CD4-positive, alpha-beta T cell treated with Interleukin-17A for 4 hours (primary cell): Measurements from ENCODE around the gene IL1RL2.

Experiments used
- DNase-seq: peaks from one replicate; pipeline ENCODE4 v3.0.0-alpha.2; 2020; ENCODE audit warnings: mixed read lengths

The IL1RL2 gene

DNA sequence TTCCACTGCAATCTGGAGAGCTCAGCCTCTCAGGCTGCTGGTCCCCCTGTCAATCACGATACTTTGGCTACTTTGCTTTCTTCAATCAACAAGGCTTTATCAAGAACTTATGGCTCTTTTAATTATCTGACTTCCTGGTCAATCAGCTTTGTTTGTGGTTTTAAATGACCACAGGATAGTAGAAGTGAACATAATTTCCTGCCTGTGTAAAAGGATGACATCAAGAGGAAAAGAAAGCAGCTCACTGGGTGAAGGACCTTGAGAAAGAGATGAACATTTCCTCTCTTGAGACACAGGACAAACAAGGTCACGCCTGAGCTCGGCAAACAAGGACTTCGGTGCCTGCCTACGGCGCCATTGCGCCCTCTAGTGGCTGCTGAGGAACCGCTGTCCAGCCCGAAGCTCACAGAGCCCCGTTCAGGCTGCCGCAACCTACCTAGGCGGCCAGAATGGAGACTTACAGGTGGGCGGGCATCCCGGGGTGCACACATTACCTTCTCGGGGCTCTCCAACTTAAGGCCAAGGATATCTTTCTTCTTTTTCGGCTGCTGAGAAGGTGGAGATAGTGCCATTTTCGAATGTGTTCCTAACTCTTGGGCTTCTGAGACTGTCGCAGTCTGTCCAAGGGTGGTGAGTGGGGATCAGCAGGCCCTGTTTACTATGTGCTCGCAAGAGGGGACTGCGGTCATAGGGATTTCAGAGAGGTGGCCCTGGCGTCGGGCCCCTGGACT, 54.0 kb downstream of the IL1RL2 start:
- peak; percentile 92 for DNase-seq

DNA sequence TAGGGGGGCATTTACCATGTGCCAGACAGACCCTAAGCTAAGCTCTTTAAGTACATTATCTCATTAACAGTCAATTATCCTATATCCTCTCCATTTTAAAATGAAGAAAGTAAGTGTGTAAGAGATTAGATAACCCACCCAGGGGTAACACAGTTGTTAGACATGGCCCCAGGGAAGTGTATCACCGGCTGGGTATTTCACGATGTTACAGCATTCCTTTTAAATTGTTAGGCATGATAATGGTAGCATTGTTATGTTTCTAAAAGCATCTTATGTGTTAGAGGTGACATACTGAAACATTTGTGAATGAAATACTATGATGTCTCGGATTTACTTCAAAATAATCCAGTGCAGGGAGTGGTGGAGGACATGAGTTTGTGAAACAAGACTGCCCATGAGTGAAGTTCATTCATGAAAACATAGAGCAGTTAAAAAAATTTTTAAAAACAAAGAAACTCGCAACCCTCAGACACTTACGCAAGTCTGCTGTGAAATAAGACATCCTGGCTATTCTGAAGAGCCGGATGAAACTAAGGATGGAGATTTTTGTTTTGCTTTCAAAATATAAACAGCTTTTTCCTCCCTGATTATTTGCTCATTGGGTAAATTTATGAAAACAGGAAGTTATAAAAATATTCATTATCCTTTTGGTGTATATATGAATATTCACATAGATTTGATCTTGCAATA, 54.9 kb downstream of the IL1RL2 start:
- DNase-seq: no peak

DNA sequence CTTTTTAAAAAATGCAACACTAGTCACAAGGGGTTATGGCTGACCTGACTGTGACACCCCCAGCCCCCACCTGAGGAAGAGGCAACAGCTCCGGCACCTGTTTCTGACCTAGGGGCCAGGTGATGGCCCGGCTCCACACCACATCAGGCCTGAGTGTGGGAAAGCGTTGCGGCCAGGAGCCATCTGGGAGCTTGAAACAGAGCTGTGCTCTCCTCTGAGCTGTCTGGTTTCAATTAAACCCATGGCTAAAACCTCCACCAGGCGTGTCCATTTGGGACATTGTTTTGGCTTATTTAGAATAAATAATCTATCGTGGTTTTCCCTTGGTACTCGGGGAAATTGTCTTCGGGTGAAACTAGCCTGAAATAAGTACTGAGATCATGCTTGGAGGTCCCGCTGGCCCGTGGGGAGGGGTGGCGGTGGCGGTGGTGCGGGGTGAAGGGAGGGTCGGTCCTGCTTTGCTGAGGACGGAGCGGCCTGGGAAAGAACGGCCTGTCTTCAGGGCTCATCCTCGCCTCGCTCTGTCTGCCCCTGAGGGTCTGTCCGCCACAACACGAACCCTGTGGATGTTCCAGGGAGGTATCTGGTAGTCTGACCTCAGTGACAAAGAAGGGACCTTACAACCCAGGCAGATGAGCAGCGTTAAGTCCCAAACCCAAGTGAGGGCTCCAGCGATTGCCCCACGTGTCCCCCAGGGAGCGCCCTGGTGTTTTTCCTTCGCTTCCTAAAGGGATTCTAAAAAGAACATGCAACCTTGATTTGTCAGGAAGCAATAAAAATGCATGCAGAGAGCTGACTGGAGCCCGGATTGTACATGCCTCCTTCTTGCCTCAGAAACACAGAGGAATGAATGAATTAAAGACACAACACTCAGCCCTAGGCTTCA, 58.7 kb downstream of the IL1RL2 start:
- DNase-seq: no peak

DNA sequence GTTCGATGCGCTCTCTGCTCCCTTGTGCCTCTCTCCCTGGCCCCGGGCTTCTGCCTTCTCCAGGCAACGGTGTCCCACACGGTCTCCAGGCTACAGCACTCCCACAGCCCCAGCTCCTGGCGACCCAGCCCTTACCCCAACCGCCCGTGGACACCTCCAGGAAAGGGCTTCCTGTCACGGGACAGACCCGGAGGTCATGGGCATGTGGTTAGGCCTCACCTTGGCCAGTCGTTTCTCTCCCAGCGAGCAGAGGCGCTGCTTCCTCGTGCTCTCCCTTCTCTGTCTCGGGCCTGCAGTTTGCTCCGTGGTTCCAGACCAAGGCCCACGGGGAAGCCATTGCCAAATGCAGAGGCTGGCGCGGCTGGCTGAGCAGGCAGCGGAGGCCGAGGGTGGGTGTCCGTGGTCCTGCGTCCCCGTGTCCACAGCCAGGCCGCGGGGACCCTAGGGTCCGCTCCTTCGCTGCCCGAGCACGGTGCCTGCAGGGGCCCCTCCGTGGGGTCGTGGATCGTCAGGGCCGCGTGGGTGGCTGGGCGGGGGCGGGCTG, 63.5 kb downstream of the IL1RL2 start:
- DNase-seq: no peak

DNA sequence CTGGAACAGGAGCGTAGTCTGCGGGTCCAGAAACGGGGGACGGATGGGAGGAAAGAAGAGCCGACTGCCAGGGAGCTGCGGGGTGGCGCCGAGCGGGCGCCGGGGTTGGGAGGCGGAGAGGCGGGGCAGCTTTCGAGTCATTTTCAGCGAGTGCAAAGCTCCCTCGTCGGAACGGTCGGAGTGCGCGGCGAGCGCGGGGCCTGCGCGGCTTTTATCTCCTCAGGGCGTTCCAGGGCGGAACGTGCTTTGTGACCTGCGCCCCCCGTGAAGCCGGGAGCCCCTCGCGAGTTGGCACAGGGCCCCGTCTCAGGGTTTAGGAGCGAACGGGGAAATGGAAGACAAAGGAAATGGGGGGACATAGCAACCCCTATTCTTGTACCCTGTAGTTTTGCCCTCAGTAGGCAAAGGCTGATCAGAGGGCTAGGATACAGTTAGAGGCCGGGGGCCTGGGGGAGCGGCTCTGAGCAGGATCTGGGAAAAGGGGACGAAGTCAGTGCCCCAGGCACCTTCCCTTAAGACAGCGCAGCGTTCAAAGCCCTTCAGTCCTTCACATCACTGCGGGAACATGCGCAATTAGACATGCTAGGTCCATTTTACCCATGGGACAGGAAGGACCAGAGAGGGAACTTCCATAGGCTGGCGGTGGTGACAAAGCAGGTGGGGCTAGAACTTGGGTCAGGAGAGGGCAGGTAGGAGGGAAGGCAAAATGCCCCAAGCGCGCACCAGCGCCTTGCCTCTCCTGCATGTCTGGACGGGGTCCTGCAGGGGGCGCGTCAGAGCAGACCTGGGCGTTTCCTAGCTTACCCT, 64.4 kb downstream of the IL1RL2 start:
- peak; percentile 83 for DNase-seq

DNA sequence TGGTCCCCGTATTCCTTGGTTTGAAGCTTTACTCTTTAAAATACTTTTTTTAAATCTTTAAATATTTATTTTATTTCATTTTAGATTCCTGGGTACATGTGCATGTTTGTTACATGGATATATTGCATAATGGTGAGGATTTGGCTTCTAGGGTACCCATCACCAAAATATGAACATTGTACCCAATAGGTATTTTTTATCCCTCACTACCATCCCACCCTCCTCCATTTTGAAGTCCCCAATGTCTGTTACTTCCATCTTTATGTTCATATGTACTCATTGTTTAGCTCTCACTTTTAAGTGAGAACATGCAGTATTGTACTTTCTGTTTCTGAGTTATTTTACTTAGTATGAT, 65.0 kb downstream of the IL1RL2 start:
- DNase-seq: no peak

DNA sequence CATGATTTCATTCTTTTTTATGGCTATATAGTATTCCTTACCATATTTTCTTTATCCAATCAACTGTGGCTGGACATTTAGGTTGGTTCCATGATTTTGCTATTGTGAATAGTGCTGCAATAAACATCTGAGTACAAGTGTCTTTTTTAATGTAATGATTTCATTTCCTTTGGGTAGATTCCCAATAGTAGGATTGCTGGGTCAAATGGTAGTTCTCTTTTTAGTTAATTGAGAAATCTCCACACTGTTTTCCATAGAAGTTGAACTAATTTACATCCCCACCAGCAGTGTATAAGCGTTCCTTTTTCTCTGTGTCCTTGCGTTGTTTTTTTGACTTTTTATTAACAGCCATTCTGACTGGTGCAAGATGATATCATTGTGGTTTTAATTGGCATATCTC, 65.4 kb downstream of the IL1RL2 start:
- DNase-seq: no peak

DNA sequence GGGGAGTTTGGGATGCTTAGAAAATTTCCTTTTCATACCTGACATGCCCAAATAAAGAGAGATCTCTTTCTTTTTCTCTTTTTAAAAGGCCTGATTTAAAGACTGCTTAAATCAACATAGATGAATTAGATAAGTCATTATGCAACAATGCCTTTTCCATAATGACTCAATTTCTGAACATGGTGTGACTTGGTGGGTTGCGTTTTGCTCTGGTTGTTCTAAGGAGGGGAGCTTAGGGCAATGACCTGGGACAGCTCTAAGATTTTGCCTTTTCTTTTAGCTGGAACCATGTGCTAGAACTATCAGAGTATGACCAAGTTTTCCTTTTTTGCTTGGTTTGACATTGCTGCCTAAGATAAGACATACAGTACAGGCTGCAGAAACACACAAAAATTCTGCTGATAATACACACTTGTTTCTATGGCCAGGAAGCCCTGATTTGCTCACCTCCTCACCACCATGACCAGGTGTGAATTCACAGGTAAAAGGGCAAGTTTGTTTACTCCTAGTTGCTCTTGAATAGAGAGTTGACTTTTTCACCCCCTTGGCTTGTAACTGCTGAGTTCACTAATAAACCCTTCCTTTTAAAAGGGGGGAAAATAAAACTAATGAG, 66.4 kb downstream of the IL1RL2 start:
- no peak for DNase-seq

DNA sequence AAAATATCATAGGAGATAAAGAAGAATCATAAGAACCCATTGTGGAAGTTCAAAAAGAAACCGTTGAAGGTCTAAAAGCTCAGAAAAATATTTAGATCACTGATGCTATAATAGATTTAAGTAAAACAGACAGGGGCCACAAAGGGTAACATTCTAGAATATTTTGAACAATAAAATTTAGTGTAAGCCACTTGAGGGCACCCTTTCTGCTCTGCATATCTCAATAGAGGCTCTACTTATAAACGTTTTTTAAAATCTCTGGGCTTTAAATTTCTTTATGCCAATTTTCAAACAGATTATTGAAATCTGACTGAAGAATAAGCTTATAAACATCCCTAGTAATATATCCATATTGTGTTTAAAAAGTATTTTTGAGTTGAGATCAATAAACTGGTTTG, 66.9 kb downstream of the IL1RL2 start:
- DNase-seq: no peak

DNA sequence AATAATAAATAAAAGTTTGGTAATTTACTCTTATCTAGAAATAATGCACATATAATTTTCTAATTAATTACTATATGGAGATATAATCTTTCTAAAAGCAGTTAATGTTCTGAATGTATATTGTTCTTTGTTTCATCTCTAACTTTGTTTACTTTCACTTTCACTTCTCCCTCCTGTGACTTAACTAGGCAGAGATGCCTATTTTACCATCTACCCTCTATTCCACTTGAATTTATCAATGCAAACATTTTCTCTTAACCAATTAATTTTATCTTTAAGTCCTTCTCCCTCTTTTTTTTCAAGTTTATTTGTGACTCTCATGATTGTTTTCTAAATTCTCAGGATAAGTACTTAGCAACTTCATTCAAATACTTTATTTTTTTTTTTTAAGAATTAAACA, 69.5 kb downstream of the IL1RL2 start:
- DNase-seq: no peak

DNA sequence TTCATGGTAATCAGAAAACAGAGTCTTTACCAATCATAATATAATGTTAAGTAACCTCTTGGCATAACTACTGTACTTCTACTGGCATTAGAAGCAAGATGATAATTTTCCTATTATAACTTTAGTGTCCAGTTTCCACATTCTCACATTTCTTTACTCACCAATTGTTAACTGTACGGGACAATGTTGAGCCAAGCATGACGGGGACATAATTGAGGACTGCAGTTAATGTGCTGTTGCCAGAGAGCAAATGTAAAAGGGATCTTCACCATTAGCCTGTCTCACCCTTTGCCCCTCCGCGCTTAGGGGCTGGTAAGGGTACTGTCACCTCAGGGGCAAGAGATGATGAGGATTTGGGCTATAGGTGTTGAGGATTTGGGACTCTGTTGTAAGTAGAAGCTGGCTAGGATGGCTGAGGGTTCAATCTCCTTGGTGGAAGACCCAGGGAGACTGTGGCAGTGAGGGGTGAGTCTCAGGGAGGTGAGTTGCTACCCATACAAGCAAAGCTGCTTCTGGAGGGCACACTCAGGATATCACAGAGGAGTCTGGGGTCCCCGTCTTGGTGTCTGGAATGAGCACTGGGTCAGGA, 70.1 kb downstream of the IL1RL2 start:
- DNase-seq: no peak

DNA sequence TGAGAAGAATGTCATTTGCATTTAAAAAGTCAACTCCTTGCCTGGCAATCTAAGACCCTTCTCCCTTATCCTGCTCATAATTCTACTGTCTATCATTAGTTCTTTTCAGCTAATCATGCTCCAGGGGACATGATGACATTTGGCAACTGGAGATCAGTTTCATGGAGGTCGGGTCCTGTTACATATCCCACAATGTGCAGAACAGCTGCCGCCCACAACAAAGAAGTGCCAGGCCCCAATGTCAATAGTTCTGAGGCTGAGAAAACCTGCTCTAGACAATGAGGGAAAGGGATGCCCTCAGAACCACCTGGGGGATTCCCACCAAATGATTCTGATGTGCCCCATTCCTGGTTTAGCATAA, 71.2 kb downstream of the IL1RL2 start:
- no peak for DNase-seq

DNA sequence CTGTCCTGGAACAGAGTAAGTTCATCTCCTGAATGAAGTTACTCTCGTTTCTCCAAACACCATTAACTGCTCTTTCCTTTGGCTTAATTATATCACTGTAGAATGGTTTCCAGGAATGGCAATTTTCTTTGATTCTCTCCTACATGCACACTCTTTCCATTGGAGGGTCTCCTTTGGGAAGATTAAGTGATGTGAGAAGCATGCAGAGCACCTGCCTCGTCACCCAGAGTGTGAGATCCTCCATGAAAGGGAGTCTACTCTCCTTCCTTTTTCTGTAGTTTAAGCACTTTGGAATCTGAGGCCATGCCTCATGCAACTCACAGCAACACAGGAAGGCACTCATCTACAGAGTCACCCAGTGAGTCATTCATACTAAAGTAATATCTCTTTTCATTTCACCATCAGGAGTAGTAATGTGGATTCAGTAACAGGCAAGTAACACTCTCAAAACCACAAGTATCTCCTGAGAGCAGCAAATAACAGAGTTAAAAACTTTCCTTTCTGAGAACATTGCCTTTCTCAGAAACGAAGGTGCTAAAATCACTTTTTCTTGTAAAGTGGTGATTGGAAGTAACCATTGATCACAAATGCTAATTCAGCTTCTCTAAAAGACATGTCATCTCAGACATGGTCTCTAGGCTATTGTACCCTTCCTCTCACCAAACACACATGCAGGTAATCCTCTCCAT, 71.7 kb downstream of the IL1RL2 start:
- peak; percentile 24 for DNase-seq

DNA sequence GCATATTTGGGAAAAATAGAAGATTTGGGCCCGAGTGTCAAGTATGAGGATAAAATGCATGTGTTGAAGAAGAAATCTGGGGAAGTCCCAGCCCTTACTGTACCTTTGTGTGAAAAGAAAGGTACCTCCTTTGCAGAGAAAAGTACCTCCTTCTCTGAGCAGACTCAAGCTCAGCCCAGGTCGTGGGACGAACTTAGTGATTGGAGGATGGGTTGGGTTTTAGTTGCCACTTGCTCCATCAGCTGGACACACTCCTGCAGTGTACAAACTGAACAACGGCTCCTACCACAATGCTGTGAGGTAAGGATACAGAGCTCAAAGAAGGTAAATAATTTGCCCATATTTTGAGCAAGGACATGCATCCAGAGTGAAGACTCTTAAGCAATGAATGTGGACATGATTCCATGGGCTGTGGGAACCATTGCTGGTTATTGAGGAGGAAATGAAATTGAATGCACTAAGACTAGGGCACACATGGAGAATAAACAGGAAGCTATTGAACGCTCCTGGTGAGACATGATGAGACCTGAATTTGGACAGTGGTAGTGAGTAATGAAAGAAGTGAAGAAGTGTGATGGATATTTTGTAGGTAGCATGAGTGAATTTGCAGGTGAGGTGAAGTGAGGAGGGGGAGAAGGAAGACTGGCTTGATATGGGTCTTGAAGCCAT, 74.8 kb downstream of the IL1RL2 start:
- no peak for DNase-seq

DNA sequence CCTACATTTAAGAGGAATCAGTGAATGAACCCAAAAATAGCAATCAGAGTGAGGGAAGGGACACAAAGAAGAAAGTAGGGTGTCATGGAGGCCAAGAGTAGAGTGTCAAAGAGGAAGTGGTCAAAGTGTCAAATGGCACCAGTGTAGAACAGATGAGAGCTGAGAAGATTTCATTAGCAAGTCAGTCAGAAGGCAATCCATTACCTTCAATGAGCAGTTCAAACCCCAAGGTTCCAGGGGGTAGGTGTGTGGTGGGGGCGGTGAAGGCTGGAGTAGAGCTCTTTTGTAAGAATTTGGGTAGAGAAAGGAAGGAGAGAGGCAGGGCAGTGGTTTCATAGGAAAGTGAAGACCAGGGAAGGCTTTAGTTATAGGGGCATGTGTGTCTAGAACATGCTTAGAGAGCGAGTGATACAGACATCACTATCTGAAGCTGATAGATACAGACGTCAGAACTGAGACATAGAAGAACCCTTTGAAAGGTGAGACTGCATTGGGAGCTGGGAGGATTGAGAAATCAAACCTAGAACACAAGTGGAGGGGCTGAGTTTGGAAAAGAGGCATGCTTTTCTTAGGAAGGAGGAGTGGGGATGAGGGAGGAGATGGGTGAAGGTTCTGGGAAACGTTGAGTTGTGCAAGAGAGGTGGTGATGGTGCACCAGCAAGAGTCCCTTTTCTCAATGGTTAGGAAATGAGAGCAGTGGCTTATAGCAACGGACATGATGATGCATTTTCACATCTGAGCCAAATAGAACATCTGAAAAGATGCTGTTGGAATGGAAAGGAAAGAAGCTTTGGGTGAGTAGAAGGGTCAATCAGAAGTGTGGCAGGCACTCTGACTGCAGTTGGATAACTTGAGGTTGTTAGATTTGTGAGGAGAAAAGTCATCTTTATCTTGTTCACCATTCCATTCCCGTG, 75.7 kb downstream of the IL1RL2 start:
- no peak for DNase-seq

DNA sequence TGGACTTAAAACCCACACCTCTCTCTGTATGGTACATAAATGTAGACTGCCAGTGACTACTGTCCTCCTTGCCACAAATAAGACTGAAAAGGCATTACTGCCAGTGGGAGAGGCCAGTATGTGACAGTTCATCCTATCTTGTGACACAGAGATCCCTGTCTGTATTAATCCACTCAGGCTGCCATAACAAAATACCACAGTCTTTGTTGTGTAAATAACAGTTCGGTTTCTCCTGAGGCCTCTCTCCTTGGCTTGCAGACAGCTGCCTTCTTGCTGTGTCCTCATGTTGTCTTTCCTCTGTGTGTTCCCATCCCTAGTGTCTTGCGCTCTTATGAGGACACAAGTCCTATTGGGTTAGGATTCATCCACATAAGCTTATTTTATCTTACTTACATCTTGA, 78.1 kb downstream of the IL1RL2 start:
- no peak for DNase-seq

DNA sequence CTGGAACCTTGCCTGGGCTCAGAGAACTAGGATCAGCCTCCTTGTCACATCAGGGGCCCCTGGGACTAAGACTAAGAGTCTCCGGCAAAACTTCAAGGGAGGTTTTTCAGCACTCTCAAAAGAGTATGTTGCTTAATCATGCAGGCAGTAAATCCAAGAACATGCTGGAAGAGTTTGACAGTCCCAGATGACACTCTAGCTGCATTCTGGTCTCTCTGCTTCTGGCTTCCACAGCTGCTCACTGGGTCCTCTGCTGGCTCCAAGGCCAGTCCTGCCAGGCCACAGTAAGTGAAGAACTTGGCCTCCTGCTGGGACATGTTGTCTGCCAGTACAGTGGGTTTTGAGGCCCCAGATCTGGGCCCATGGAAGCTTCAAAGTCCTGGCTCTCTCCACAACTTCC, 79.4 kb downstream of the IL1RL2 start:
- no peak for DNase-seq

DNA sequence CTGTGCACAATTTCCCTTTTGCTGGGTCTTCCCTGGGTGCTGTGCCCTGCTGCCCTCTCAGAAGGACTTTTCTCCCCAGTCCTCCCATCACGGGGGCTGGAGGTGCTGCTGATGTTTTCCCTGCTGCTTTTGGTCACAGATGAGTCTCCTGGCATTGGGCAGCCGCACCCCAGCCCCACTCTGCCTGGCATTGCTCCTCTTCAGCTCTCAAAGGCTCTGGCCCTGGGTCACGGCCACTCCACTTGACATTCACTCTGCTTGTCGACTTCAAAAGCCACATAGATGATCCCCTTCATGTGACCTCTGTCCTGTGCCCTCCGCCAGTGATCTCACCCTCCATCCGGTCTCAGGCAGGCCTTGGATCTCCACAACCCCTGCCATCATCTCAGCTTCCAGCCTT, 81.0 kb downstream of the IL1RL2 start:
- DNase-seq: no peak

DNA sequence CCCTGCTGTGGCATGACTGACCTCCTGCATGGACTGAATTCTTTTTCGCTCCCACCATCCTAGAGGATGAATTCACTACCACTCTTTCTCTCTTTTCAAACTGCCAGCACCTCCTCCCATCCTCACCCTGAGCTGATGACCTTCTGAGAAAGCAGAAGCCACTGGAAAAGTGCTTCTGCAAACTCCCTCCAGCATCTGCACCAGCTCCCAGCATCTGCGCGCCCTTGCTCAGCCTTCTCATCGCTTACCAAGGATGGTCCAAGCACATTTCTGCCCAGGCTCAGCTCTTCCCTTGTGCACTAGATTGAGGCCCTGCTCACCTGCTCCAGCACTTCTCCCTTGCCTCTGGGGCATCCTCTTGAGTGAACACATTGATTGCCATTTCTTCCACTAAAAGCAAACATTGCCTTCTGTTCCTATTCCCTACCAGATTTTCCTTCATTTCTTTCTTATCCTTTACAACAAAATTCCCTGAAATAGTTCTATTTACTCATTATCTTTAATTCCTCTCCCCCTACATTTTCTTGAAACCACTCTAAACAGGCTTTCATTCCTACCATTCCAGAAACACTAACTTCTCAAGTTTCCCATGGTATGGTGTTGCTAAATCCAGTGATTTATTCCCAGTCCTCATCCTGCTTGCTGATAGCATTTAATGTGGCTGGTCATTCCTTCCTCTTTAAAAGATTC, 81.8 kb downstream of the IL1RL2 start:
- DNase-seq: no peak
